Sigmoid colon (tissue), 3 donors: ENCODE measurements around the gene ABI3BP.

ENCODE experiments used
- CTCF ChIP-seq, 4 experiments: fragments of 450-650 bp in 3 of 4; fragments of 200-600 bp in 1 of 4; IDR thresholded peaks; one replicate each; pipeline ENCODE4 v1.5.1; 2016 to 2019; ENCODE audit warnings: antibody characterized with exemption in 4 of 4, mild to moderate bottlenecking in 3 of 4, moderate library complexity in 2 of 4
- POLR2A ChIP-seq, 2 donors: fragments of 450-650 bp; IDR thresholded peaks; one replicate each; pipeline ENCODE4 v1.6.1; 2016; ENCODE audit warnings: antibody characterized with exemption in 2 of 2, mild to moderate bottlenecking in 2 of 2, moderate library complexity in 2 of 2

GRCh38 chr3:100893590-100893989 is 99.6 kb downstream of the ABI3BP start:
- TF ChIP-seq POLR2A (IDR thresholded peaks at IDR 0.05) (no peak), CTCF (IDR thresholded peaks at IDR 0.05) (peak in 3 of 4 experiments; percentile 20 to 47 (median 44))
